ENCODE data around the gene PRRT3.

The PRRT3 gene

DNA sequence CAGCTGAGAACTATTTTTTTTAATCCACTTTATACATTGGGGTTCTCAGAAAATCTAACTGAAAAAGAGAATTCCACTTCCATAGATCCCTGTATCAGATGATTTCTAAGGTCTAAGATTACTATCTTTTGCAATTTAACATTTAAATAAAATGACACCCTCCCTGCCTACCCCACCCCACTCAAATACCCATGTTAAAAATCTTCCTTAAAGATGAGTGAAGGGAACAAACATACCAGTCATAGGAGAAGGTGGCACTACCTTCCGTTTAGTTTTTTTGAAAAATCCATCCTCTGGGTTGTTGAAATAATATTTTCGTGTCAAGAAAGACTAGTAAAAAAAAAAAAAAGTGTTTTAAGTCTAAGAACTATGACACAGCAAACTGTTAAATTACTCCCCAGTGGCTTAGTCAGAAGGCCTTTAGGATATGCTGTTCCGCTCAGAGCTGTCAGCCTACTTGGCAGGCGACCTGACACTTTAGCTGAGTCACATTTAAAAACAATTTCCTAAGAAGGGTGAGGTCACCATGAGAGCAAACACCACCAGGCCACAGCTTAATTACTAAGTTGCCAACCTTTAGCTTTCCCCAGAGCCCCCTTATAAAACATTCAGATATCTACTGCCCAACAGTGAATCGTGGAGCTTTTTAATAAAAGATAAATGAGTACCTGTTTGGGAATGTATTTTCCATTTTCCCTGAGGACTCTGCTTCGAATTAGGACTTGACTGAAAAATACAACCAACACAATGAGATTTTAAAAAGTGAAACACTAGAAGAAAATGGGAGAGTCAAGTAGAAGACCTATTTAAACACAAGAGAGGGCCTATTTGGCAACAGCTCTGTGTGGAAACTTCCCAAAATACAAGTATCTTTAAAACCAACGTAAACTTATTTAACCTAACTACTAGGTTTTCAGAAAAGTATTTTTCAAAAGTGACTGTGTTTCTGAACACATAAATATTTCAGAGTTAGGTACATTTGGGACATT, 24.8 kb upstream of the PRRT3 start:
- WGBS (ENCODE audit: insufficient coverage): 0% methylated on average over 2 of the region's 7 CpGs
- H3K27ac ChIP-seq (ENCODE audit: insufficient read depth in 1 of 2, low read depth in 1 of 2, low read length in 2 of 2, poor library complexity in 1 of 2, severe bottlenecking in 2 of 2): peak overlapping the region; percentile 95 to 98
- peaks cover 0 to 17% (median 12%) of the 10 kb centered on the region in 4 experiments for H3K4me1 ChIP-seq (ENCODE audit: control extremely low read depth in 1 of 4, control insufficient read depth in 4 of 4, insufficient read depth in 4 of 4, low read length in 3 of 4)
- ChIA-PET POLR2A (interaction anchor here (0.7 to 2.7 kb wide), 3 partner anchors 12 to 44 kb away, joined by 3 to 16 read pairs (median 3); partner anchors contain the start of gene CRELD1), CTCF (interaction anchor here (1.3 to 1.7 kb wide), 6 partner anchors 11 to 51 kb away, joined by 3 to 5 read pairs (median 4); no protein-coding TSS in a partner anchor)
- H3K36me3 ChIP-seq (ENCODE audit: control insufficient read depth in 4 of 4, insufficient read depth in 4 of 4, low read length in 3 of 4): peaks cover 14 to 26% (median 17%) of the 10 kb centered on the region in 4 experiments
- no peak overlapping the region for H3K4me3 ChIP-seq (ENCODE audit: control insufficient read depth in 1 of 7, extremely low read depth in 1 of 7, insufficient read depth in 4 of 7, low read depth in 2 of 7, low read length in 6 of 7)
- H3K27me3 ChIP-seq (replicated peaks in 2 of 5; ENCODE audit: control insufficient read depth in 4 of 5, insufficient read depth in 5 of 5, low read length in 4 of 5): no peaks in the 10 kb centered on the region
- peak; percentile 97 to 99 (median 99) for DNase-seq
- H3K9me3 ChIP-seq (ENCODE audit: control extremely low read depth in 1 of 5, control insufficient read depth in 4 of 5, insufficient read depth in 2 of 5, low read depth in 1 of 5, low read length in 4 of 5): no peaks in the 10 kb centered on the region

DNA sequence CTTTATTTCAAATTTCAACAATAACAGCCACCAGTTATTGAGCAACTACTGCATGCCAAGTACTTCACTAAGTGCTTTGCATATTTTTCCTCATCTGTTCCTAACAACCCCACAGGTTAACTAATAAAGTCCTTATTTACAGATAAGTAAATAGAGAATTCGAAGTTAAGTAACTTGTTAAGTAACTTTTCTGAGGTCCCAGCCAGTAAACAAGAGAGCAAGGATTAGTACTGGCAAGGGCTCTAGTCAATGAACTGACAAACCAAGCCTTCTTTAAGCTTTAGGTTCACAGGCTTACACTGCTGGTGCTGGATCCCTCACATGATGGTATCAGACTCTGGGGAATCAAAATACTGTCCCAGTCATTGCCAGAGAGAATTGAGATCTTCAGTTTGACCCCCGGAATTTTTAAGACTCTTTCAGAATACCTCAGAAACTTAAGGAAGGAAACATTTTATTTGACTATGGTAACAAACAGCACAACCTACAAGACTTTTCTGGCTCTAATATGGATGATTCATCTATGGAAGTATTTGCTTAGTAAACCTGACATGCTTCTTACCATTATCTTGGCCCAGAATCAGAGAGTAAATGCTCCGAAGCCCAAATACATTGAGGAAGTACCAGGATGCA, 17.9 kb upstream of the PRRT3 start:
- Histone ChIP-seq H3K36me3 (ENCODE audit: control insufficient read depth in 4 of 4, insufficient read depth in 4 of 4, low read length in 3 of 4) (peaks cover 22 to 68% (median 43%) of the 10 kb centered on the region in 4 experiments), H3K9me3 (ENCODE audit: control extremely low read depth in 1 of 5, control insufficient read depth in 4 of 5, insufficient read depth in 2 of 5, low read depth in 1 of 5, low read length in 4 of 5) (no peaks in the 10 kb centered on the region), H3K4me3 (ENCODE audit: control insufficient read depth in 1 of 7, extremely low read depth in 1 of 7, insufficient read depth in 4 of 7, low read depth in 2 of 7, low read length in 6 of 7) (no peak overlapping the region), H3K27ac (ENCODE audit: insufficient read depth in 1 of 2, low read depth in 1 of 2, low read length in 2 of 2, poor library complexity in 1 of 2, severe bottlenecking in 2 of 2) (no peak overlapping the region), H3K27me3 (replicated peaks in 2 of 5; ENCODE audit: control insufficient read depth in 4 of 5, insufficient read depth in 5 of 5, low read length in 4 of 5) (no peaks in the 10 kb centered on the region), H3K4me1 (ENCODE audit: control extremely low read depth in 1 of 4, control insufficient read depth in 4 of 4, insufficient read depth in 4 of 4, low read length in 3 of 4) (no peaks in the 10 kb centered on the region)
- WGBS (ENCODE audit: insufficient coverage): no CpG with 5 or more reads among the region's 3 CpGs
- DNase-seq: no peak
- ChIA-PET CTCF (interaction anchor here (2.4 kb wide), 1 partner anchor 12 kb away, joined by 10 read pairs; no protein-coding TSS in a partner anchor), POLR2A (no interaction called here)

DNA sequence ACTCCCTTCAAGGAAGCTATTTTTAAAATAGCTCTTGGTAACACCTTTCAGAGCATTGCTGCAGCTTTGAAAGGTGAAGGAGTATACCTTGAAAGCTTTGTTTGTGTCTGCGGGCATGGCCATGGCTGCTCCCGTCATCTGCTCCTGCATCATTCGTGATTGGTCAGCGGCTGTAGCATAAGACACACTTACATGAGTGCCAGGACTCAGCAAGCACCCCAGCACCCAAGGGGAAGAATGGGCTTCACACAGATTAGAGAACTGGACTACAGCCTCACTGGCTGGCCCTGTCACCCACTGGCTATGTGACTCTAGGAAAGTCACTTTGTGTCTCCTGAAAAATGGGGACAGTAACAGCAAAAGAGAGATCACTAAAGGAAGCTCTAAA, 17.4 kb upstream of the PRRT3 start:
- no peaks in the 10 kb centered on the region for H3K4me1 ChIP-seq (ENCODE audit: control extremely low read depth in 1 of 4, control insufficient read depth in 4 of 4, insufficient read depth in 4 of 4, low read length in 3 of 4)
- no peaks in the 10 kb centered on the region for H3K9me3 ChIP-seq (ENCODE audit: control extremely low read depth in 1 of 5, control insufficient read depth in 4 of 5, insufficient read depth in 2 of 5, low read depth in 1 of 5, low read length in 4 of 5)
- no peak for DNase-seq
- H3K4me3 ChIP-seq (ENCODE audit: control insufficient read depth in 1 of 7, extremely low read depth in 1 of 7, insufficient read depth in 4 of 7, low read depth in 2 of 7, low read length in 6 of 7): no peak overlapping the region
- CTCF ChIA-PET: interaction anchor here (2.4 kb wide), 1 partner anchor 12 kb away, joined by 10 read pairs; no protein-coding TSS in a partner anchor
- H3K27ac ChIP-seq (ENCODE audit: insufficient read depth in 1 of 2, low read depth in 1 of 2, low read length in 2 of 2, poor library complexity in 1 of 2, severe bottlenecking in 2 of 2): no peak overlapping the region
- 95% methylated on average over 4 of the region's 4 CpGs for WGBS (ENCODE audit: insufficient coverage)
- no peaks in the 10 kb centered on the region for H3K27me3 ChIP-seq (replicated peaks in 2 of 5; ENCODE audit: control insufficient read depth in 4 of 5, insufficient read depth in 5 of 5, low read length in 4 of 5)
- H3K36me3 ChIP-seq (ENCODE audit: control insufficient read depth in 4 of 4, insufficient read depth in 4 of 4, low read length in 3 of 4): peaks cover 22 to 68% (median 42%) of the 10 kb centered on the region in 4 experiments
- POLR2A ChIA-PET: no interaction called here

DNA sequence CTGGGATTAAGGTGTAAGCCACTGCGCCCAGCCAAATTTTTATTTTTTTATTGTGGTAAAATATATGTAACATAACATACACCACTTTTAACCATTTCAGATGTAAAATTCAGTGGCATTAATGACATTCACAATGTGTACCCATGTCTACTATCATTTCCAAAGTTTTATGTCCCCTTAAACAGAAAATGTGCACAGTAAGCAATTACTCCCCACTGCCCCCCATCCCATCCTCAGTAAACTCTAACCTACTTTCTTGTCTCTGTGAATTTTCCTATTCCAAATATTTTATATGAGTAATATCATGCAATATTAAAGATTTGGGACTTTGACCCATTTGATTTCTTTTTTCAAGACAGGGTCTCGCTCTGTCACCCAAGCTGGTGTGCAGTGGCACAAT, 14.6 kb upstream of the PRRT3 start:
- no peaks in the 10 kb centered on the region for H3K9me3 ChIP-seq (ENCODE audit: control extremely low read depth in 1 of 5, control insufficient read depth in 4 of 5, insufficient read depth in 2 of 5, low read depth in 1 of 5, low read length in 4 of 5)
- ChIA-PET POLR2A (interaction anchor here (0.6 to 0.7 kb wide), 2 partner anchors 13 to 32 kb away, joined by 3 to 5 read pairs; no protein-coding TSS in a partner anchor), CTCF (interaction anchor here (2.8 kb wide), 1 partner anchor 11 kb away, joined by 9 read pairs; no protein-coding TSS in a partner anchor)
- peaks cover 18 to 62% (median 38%) of the 10 kb centered on the region in 4 experiments for H3K36me3 ChIP-seq (ENCODE audit: control insufficient read depth in 4 of 4, insufficient read depth in 4 of 4, low read length in 3 of 4)
- H3K27ac ChIP-seq (ENCODE audit: insufficient read depth in 1 of 2, low read depth in 1 of 2, low read length in 2 of 2, poor library complexity in 1 of 2, severe bottlenecking in 2 of 2): no peak overlapping the region
- H3K4me1 ChIP-seq (ENCODE audit: control extremely low read depth in 1 of 4, control insufficient read depth in 4 of 4, insufficient read depth in 4 of 4, low read length in 3 of 4): no peaks in the 10 kb centered on the region
- H3K27me3 ChIP-seq (replicated peaks in 2 of 5; ENCODE audit: control insufficient read depth in 4 of 5, insufficient read depth in 5 of 5, low read length in 4 of 5): no peaks in the 10 kb centered on the region
- H3K4me3 ChIP-seq (ENCODE audit: control insufficient read depth in 1 of 7, extremely low read depth in 1 of 7, insufficient read depth in 4 of 7, low read depth in 2 of 7, low read length in 6 of 7): no peak overlapping the region
- DNase-seq: no peak
- 100% methylated on average over 1 of the region's 2 CpGs for WGBS (ENCODE audit: insufficient coverage)

DNA sequence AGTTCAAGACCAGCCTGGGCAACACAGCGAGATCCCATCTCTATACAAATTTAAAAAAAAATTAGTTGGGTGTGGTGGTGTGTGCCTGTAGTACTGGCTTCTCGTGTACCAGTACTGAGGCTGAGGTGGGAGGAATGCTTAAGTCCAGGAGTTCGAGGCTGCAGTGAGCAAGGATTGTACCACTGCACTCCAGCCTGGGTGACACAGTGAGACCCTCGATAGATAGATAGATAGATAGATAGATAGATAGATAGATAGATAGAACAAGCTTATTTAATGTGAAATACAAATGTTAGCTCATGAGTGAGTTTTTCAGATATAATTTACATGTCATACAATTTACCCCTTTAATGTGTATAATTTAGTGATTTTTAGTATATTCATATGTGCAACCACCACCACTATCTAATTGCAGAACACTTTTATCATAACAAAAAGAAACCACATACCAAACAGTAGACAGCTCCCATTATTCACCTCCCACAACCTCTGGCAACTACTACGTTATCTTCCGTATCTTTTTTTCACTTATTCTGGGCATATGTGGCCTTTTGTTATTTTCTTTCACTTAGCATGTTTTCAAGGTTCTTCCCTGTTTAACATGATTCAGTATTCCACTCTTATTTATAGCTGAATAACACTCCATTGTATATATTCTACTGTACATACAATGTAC, 13.1 kb upstream of the PRRT3 start:
- WGBS (ENCODE audit: insufficient coverage): 85% methylated on average over 4 of the region's 6 CpGs
- no peak for DNase-seq
- H3K36me3 ChIP-seq (ENCODE audit: control insufficient read depth in 4 of 4, insufficient read depth in 4 of 4, low read length in 3 of 4): peaks cover 13 to 49% (median 29%) of the 10 kb centered on the region in 4 experiments
- no peaks in the 10 kb centered on the region for H3K4me1 ChIP-seq (ENCODE audit: control extremely low read depth in 1 of 4, control insufficient read depth in 4 of 4, insufficient read depth in 4 of 4, low read length in 3 of 4)
- ChIA-PET POLR2A (interaction anchor here (0.9 to 1.4 kb wide), 2 partner anchors 12 to 32 kb away, joined by 3 read pairs; partner anchors contain the start of gene CRELD1), CTCF (interaction anchor here (0.9 to 2.8 kb wide), 4 partner anchors 9 to 33 kb away, joined by 3 to 9 read pairs (median 4); no protein-coding TSS in a partner anchor)
- no peak overlapping the region for H3K27ac ChIP-seq (ENCODE audit: insufficient read depth in 1 of 2, low read depth in 1 of 2, low read length in 2 of 2, poor library complexity in 1 of 2, severe bottlenecking in 2 of 2)
- no peaks in the 10 kb centered on the region for H3K27me3 ChIP-seq (replicated peaks in 2 of 5; ENCODE audit: control insufficient read depth in 4 of 5, insufficient read depth in 5 of 5, low read length in 4 of 5)
- H3K4me3 ChIP-seq (ENCODE audit: control insufficient read depth in 1 of 7, extremely low read depth in 1 of 7, insufficient read depth in 4 of 7, low read depth in 2 of 7, low read length in 6 of 7): no peak overlapping the region
- H3K9me3 ChIP-seq (ENCODE audit: control extremely low read depth in 1 of 5, control insufficient read depth in 4 of 5, insufficient read depth in 2 of 5, low read depth in 1 of 5, low read length in 4 of 5): no peaks in the 10 kb centered on the region

DNA sequence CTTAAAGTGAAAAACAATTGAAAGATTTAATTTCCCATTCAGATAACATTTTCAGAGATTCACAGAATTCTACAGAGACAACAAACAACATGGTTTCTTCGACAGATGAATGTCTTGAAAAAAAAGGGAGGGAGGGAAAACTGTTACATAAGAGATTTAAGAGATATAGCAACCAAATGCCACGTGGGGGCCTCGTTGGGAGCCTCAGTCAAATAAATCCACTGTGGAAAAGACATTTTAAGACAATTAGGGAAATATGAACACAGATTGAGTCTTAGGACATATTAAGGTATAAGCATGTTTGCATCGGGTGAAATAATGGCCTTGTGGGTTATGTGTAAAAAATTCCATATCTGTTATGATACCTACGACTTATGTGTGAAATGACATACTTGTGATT, 5.0 kb upstream of the PRRT3 start:
- H3K27ac ChIP-seq (ENCODE audit: insufficient read depth in 1 of 2, low read depth in 1 of 2, low read length in 2 of 2, poor library complexity in 1 of 2, severe bottlenecking in 2 of 2): no peak overlapping the region
- 0% methylated on average over 2 of the region's 5 CpGs for WGBS (ENCODE audit: insufficient coverage)
- H3K4me1 ChIP-seq (ENCODE audit: control extremely low read depth in 1 of 4, control insufficient read depth in 4 of 4, insufficient read depth in 4 of 4, low read length in 3 of 4): peaks cover 0 to 9% (median 3%) of the 10 kb centered on the region in 4 experiments
- ChIA-PET POLR2A (no interaction called here), CTCF (interaction anchor here (2.9 kb wide), 1 partner anchor 9 kb away, joined by 9 read pairs; no protein-coding TSS in a partner anchor)
- no peak overlapping the region for H3K4me3 ChIP-seq (ENCODE audit: control insufficient read depth in 1 of 7, extremely low read depth in 1 of 7, insufficient read depth in 4 of 7, low read depth in 2 of 7, low read length in 6 of 7)
- H3K9me3 ChIP-seq (ENCODE audit: control extremely low read depth in 1 of 5, control insufficient read depth in 4 of 5, insufficient read depth in 2 of 5, low read depth in 1 of 5, low read length in 4 of 5): no peaks in the 10 kb centered on the region
- H3K27me3 ChIP-seq (replicated peaks in 2 of 5; ENCODE audit: control insufficient read depth in 4 of 5, insufficient read depth in 5 of 5, low read length in 4 of 5): no peaks in the 10 kb centered on the region
- peak in 2 of 3 donors; percentile 26 to 31 for DNase-seq
- peaks cover 0 to 3% (median 1%) of the 10 kb centered on the region in 4 experiments for H3K36me3 ChIP-seq (ENCODE audit: control insufficient read depth in 4 of 4, insufficient read depth in 4 of 4, low read length in 3 of 4)

Measured in common myeloid progenitor, CD34-positive (primary cell).